GM21786 (cell line): Measurements from ENCODE around the gene ARPC5L.
A peak's percentile ranks its signal among the peaks of the same experiment; 100 is the strongest.
"Not testable (repeated sequence)": the region's sequence is repeated elsewhere in the genome, so short reads cannot be mapped to it uniquely, and the experiment has no call there.

ENCODE experiments used
- ATAC-seq: cut with Tn5 transposase; IDR thresholded peaks from one replicate; pipeline ENCODE4 v1.9.1; 2021; ENCODE audit not compliant: unreplicated experiment

Gene ARPC5L

GRCh38 chr9:124840300-124840833 lies 21.6 kb upstream of the ARPC5L start:
- no peak for ATAC-seq

GRCh38 chr9:124841075-124841821 lies 20.7 kb upstream of the ARPC5L start:
- no peak for ATAC-seq

GRCh38 chr9:124843456-124844034 lies 18.4 kb upstream of the ARPC5L start:
- ATAC-seq, result no peak

- no peak for ATAC-seq
These were observed 17.6 kb upstream of the ARPC5L start for GRCh38 chr9:124844291-124844690.

GRCh38 chr9:124846467-124846866 lies 15.5 kb upstream of the ARPC5L start:
- ATAC-seq, result not testable (repeated sequence)

GRCh38 chr9:124846969-124847368 lies 15.0 kb upstream of the ARPC5L start:
- ATAC-seq, result no peak

- no peak for ATAC-seq
These were observed 12.1 kb upstream of the ARPC5L start for GRCh38 chr9:124849801-124850200.

GRCh38 chr9:124852121-124852828 lies 9.7 kb upstream of the ARPC5L start:
- ATAC-seq, result no peak

GRCh38 chr9:124852829-124853531 lies 8.9 kb upstream of the ARPC5L start, which contains the start of gene WDR38:
Gene WDR38 (plus strand): TSS chr9:124853460. CDS start chr9:124853532, 72 bp downstream.
- ATAC-seq, result peak; percentile 70

- ATAC-seq, result no peak
These were observed 8.3 kb upstream of the ARPC5L start for GRCh38 chr9:124853605-124854143.

- ATAC-seq, result no peak
These were observed 7.8 kb upstream of the ARPC5L start for GRCh38 chr9:124854161-124854560.

GRCh38 chr9:124854822-124855221 lies 7.1 kb upstream of the ARPC5L start:
- ATAC-seq, result no peak

- no peak for ATAC-seq
These were observed 6.4 kb upstream of the ARPC5L start for GRCh38 chr9:124855566-124855943.

- ATAC-seq, result no peak
These were observed 5.8 kb upstream of the ARPC5L start for GRCh38 chr9:124855944-124856765.

GRCh38 chr9:124857533-124858162 lies 4.3 kb upstream of the ARPC5L start:
- no peak for ATAC-seq

- ATAC-seq, result no peak
These were observed 3.4 kb upstream of the ARPC5L start for GRCh38 chr9:124858330-124859046.

GRCh38 chr9:124859803-124860581 lies 1.9 kb upstream of the ARPC5L start:
- no peak for ATAC-seq
